H1 (cell line): ENCODE results near the gene TMEM170A. TPM values are rescaled to one million over a fixed set of nuclear protein-coding genes. Genes with fewer than 3 reads are reported as not detected.

Source experiments
- CTCF ChIA-PET: fragments of 300-600 bp; sonication (Branson Sonifier 250); formaldehyde crosslinking; loops from one replicate; lab custom pipeline; 2021; ENCODE audit not compliant: partially characterized antibody; lab: Charles Lee
- POLR2A ChIA-PET: fragments of 300-600 bp; sonication (Branson Sonifier 250); formaldehyde crosslinking; loops from one replicate; lab custom pipeline; 2021; ENCODE audit warnings: inconsistent platforms; ENCODE audit not compliant: partially characterized antibody; lab: Charles Lee
- DNase-seq, 2 experiments: peaks; one replicate each; pipeline versions ENCODE4 v3.0.0 to v3.0.0-alpha.2; 2010 to 2022; ENCODE audit warnings: low spot score in 2 of 2, low read depth in 1 of 2, mixed read lengths in 1 of 2
- FAIRE-seq: peaks from 2 replicates; lab custom pipeline; 2011; peaks lifted over from hg19 to GRCh38; lab: Jason Lieb, UNC
- H2AFZ ChIP-seq: 2 replicates; pipeline ENCODE4 v1.8.1; 2012; ENCODE audit warnings: low read length, inconsistent platforms
- H2AK5ac ChIP-seq: 2 replicates; pipeline ENCODE4 v1.6.1; 2013; ENCODE audit warnings: low read depth, low read length
- H2BK120ac ChIP-seq: replicated peaks from 2 replicates; pipeline ENCODE3; 2013; ENCODE audit warnings: low read depth, low read length, inconsistent platforms
- H2BK12ac ChIP-seq: 2 replicates; pipeline ENCODE4 v1.6.1; 2013; ENCODE audit warnings: low read depth, low read length
- H2BK15ac ChIP-seq: 2 replicates; pipeline ENCODE4 v1.6.1; 2013; ENCODE audit warnings: low read length
- H2BK20ac ChIP-seq: 2 replicates; pipeline ENCODE4 v1.6.1; 2013; ENCODE audit warnings: low read length
- H2BK5ac ChIP-seq: 2 replicates; pipeline ENCODE4 v1.6.1; 2013; ENCODE audit warnings: low read depth, low read length
- H3K14ac ChIP-seq: 2 replicates; pipeline ENCODE4 v1.6.1; 2013; ENCODE audit warnings: inconsistent platforms; ENCODE audit not compliant: insufficient read length
- H3K18ac ChIP-seq: 2 replicates; pipeline ENCODE4 v1.6.1; 2013; ENCODE audit warnings: low read length; ENCODE audit errors: extremely low read depth
- H3K23ac ChIP-seq: 2 replicates; pipeline ENCODE4 v1.6.1; 2013; ENCODE audit warnings: inconsistent platforms; ENCODE audit not compliant: insufficient read length
- H3K23me2 ChIP-seq: 2 replicates; pipeline ENCODE4 v1.6.1; 2013; ENCODE audit warnings: low read depth, low read length
- H3K27ac ChIP-seq: 2 replicates; pipeline ENCODE4 v1.6.1; 2011; ENCODE audit warnings: low read depth, low read length, inconsistent platforms
- H3K27me3 ChIP-seq, 4 experiments: replicated peaks in 1 of 4; 1 replicate in 1 of 4; 2 replicates in 3 of 4; pipeline versions ENCODE4 v1.6.1 to v1.8.1; 2011 to 2013; ENCODE audit warnings: low read length in 3 of 4, mild to moderate bottlenecking in 3 of 4, inconsistent platforms in 2 of 4, mixed read lengths in 2 of 4, moderate library complexity in 1 of 4; ENCODE audit not compliant: control insufficient read depth in 3 of 4, insufficient read depth in 3 of 4; ENCODE audit errors: extremely low read depth in 1 of 4
- H3K36me3 ChIP-seq, 4 experiments: 2 replicates each; pipeline versions ENCODE4 v1.6.1 to v1.8.1; 2011 to 2013; ENCODE audit warnings: mild to moderate bottlenecking in 4 of 4, low read length in 3 of 4, moderate library complexity in 2 of 4, control low read depth in 1 of 4, inconsistent platforms in 1 of 4; ENCODE audit not compliant: insufficient read depth in 4 of 4, control insufficient read depth in 2 of 4
- H3K4ac ChIP-seq: replicated peaks from 2 replicates; pipeline ENCODE3; 2013; ENCODE audit warnings: low read length, low read depth, mixed read lengths, inconsistent platforms; ENCODE audit not compliant: insufficient read length
- H3K4me1 ChIP-seq, 4 experiments: replicated peaks in 1 of 4; 1 replicate in 1 of 4; 2 replicates in 3 of 4; pipeline versions ENCODE4 v1.6.1 to v1.8.1; 2011 to 2013; ENCODE audit warnings: low read length in 3 of 4, inconsistent platforms in 2 of 4, mixed read lengths in 1 of 4; ENCODE audit not compliant: insufficient read depth in 4 of 4, control insufficient read depth in 3 of 4
- H3K4me2 ChIP-seq, 2 experiments: 2 replicates each; pipeline versions ENCODE4 v1.6.1 to v1.8.1; 2011 to 2013; ENCODE audit warnings: low read depth in 2 of 2, low read length in 2 of 2, control low read depth in 1 of 2, inconsistent platforms in 1 of 2, mild to moderate bottlenecking in 1 of 2; ENCODE audit not compliant: insufficient read depth in 1 of 2
- H3K4me3 ChIP-seq, 4 experiments: fragments of 200-600, 300-600 bp in 1 of 4; sonication (generic), shearing (Covaris generic), sonication (Bioruptor Twin) in 1 of 4; 2 replicates each; pipeline versions ENCODE4 v1.5.1 to v1.8.1; 2011 to 2016; ENCODE audit warnings: low read length in 4 of 4, low read depth in 3 of 4, control low read depth in 2 of 4, inconsistent platforms in 2 of 4, mild to moderate bottlenecking in 2 of 4, mixed read lengths in 1 of 4, moderate library complexity in 1 of 4; ENCODE audit not compliant: insufficient read depth in 2 of 4; ENCODE audit errors: extremely low read depth in 1 of 4
- H3K56ac ChIP-seq: replicated peaks from 2 replicates; pipeline ENCODE3; 2013; ENCODE audit warnings: low read depth, mild to moderate bottlenecking, mixed read lengths, low read length, inconsistent platforms; ENCODE audit not compliant: insufficient read length
- H3K79me1 ChIP-seq: 2 replicates; pipeline ENCODE4 v1.6.1; 2013; ENCODE audit warnings: low read depth, low read length, control low read depth
- H3K79me2 ChIP-seq, 2 experiments: 2 replicates each; pipeline versions ENCODE4 v1.6.1 to v1.8.1; 2012 to 2013; ENCODE audit warnings: low read length in 2 of 2, mild to moderate bottlenecking in 2 of 2, inconsistent platforms in 1 of 2; ENCODE audit not compliant: insufficient read depth in 2 of 2, control insufficient read depth in 1 of 2
- H3K9ac ChIP-seq, 4 experiments: replicated peaks in 1 of 4; 1 replicate in 1 of 4; 2 replicates in 3 of 4; pipeline versions ENCODE4 v1.6.1 to v1.8.1; 2011 to 2013; ENCODE audit warnings: low read depth in 3 of 4, low read length in 3 of 4, control low read depth in 2 of 4, mild to moderate bottlenecking in 2 of 4, moderate library complexity in 2 of 4, inconsistent platforms in 1 of 4; ENCODE audit errors: extremely low read depth in 1 of 4
- H3K9me3 ChIP-seq, 2 experiments: 2 replicates each; pipeline versions ENCODE4 v1.6.1 to v1.8.1; 2012 to 2013; ENCODE audit warnings: mild to moderate bottlenecking in 2 of 2, moderate library complexity in 2 of 2, control low read depth in 1 of 2, inconsistent platforms in 1 of 2, low read depth in 1 of 2, low read length in 1 of 2, mixed read lengths in 1 of 2; ENCODE audit not compliant: insufficient read depth in 2 of 2
- H4K20me1 ChIP-seq, 2 experiments: replicated peaks in 1 of 2; 2 replicates each; pipeline versions ENCODE3 to v1.8.1; 2011 to 2013; ENCODE audit warnings: inconsistent platforms in 2 of 2, low read length in 2 of 2, mild to moderate bottlenecking in 1 of 2; ENCODE audit not compliant: insufficient read depth in 2 of 2, control insufficient read depth in 1 of 2
- H4K5ac ChIP-seq: 2 replicates; pipeline ENCODE4 v1.6.1; 2013; ENCODE audit warnings: low read length, low read depth, mixed read lengths, inconsistent platforms; ENCODE audit not compliant: insufficient read length
- H4K8ac ChIP-seq: 2 replicates; pipeline ENCODE4 v1.8.0; 2013; ENCODE audit warnings: mild to moderate bottlenecking, moderate library complexity, low read length, inconsistent platforms; ENCODE audit not compliant: insufficient read depth; ENCODE audit errors: extremely low read depth
- H4K91ac ChIP-seq: replicated peaks from 2 replicates; pipeline ENCODE3; 2013; ENCODE audit warnings: low read length, mixed read lengths, inconsistent platforms; ENCODE audit not compliant: insufficient read length
- ATF3 ChIP-seq: IDR thresholded peaks from 2 replicates; pipeline ENCODE4 v1.6.1; 2011; ENCODE audit warnings: low read depth, mild to moderate bottlenecking, low read length; ENCODE audit not compliant: insufficient read depth
- BCL11A ChIP-seq, 2 experiments: IDR thresholded peaks; one replicate each; pipeline ENCODE4 v1.6.1; 2011; ENCODE audit warnings: low read depth in 2 of 2, low read length in 2 of 2, mild to moderate bottlenecking in 2 of 2
- CTBP2 ChIP-seq: IDR thresholded peaks from 2 replicates; pipeline ENCODE4 v1.7.0; 2011; ENCODE audit warnings: borderline replicate concordance, mild to moderate bottlenecking, moderate library complexity, mixed read lengths, low read length; ENCODE audit not compliant: insufficient read depth, insufficient read length
- EGR1 ChIP-seq: IDR thresholded peaks from 2 replicates; pipeline ENCODE4 v1.6.1; 2011; ENCODE audit warnings: low read depth, low read length, borderline replicate concordance
- EP300 ChIP-seq, 2 experiments: IDR thresholded peaks; 1 replicate in 1 of 2; 2 replicates in 1 of 2; pipeline ENCODE4 v1.6.1; 2011 to 2012; ENCODE audit warnings: low read depth in 2 of 2, low read length in 2 of 2, mild to moderate bottlenecking in 2 of 2, borderline replicate concordance in 1 of 2, inconsistent platforms in 1 of 2, moderate library complexity in 1 of 2
- GTF2F1 ChIP-seq: IDR thresholded peaks from 2 replicates; pipeline ENCODE4 v1.6.1; 2012; ENCODE audit warnings: low read depth, low read length, improper control_type of control experiment, borderline replicate concordance
- JUND ChIP-seq: IDR thresholded peaks from 2 replicates; pipeline ENCODE4 v1.6.1; 2011; ENCODE audit warnings: mild to moderate bottlenecking, improper control_type of control experiment, low read length
- MAFK ChIP-seq: IDR thresholded peaks from 2 replicates; pipeline ENCODE4 v1.6.1; 2012; ENCODE audit warnings: low read depth, mild to moderate bottlenecking, improper control_type of control experiment, low read length
- PHF8 ChIP-seq: fragments of 200-600 bp; sonication (generic); conservative IDR thresholded peaks from 2 replicates; pipeline ENCODE4 v1.7.1; 2012; ENCODE audit warnings: low read depth, mild to moderate bottlenecking, inconsistent platforms, low read length, moderate library complexity
- POLR2AphosphoS5 ChIP-seq: IDR thresholded peaks from 2 replicates; pipeline ENCODE4 v1.6.1; 2011; ENCODE audit warnings: low read depth, low read length
- TAF1 ChIP-seq: IDR thresholded peaks from 2 replicates; pipeline ENCODE4 v1.6.1; 2011; ENCODE audit warnings: mild to moderate bottlenecking, low read depth, low read length
- TCF12 ChIP-seq: IDR thresholded peaks from 2 replicates; pipeline ENCODE4 v1.6.1; 2011; ENCODE audit warnings: low read depth, mild to moderate bottlenecking, low read length
- YY1 ChIP-seq: IDR thresholded peaks from 2 replicates; pipeline ENCODE4 v1.6.1; 2011; ENCODE audit warnings: low read depth, mild to moderate bottlenecking, low read length
- WGBS, 2 experiments: shearing (Covaris generic) in 1 of 2; methylation state at CpG; one replicate each; pipeline versions ENCODE4 v1.1.6 to v1.1.7; 2013 to 2015; ENCODE audit warnings: low lambda C conversion rate in 2 of 2, mixed read lengths in 2 of 2, inconsistent platforms in 1 of 2, low coverage in 1 of 2, missing lambda C conversion rate in 1 of 2; ENCODE audit not compliant: insufficient replicate concordance in 2 of 2, insufficient coverage in 1 of 2, insufficient read length in 1 of 2; ENCODE audit errors: extremely low coverage in 1 of 2, missing lambda C conversion rate in 1 of 2; 5-methylcytosine and 5-hydroxymethylcytosine counted together
- polyA plus RNA-seq, 7 experiments: library from polyadenylated mRNA; depleted of rRNA in 3 of 7; stranded (reverse) in 5 of 7; unstranded in 2 of 7; fragments of >200 nt in 5 of 7; fragments of 200-250 nt in 2 of 7; gene quantifications; 1 replicate in 5 of 7; 2 replicates in 1 of 7; 4 replicates in 1 of 7; pipeline versions ENCODE4 v1.2.1 to v1.2.3, GENCODE V29; 2011 to 2013; ENCODE audit warnings: missing spikeins in 2 of 7, mixed read lengths in 2 of 7
- total RNA-seq: library from RNA; stranded (reverse); fragmentation: NEBNext Ultra II Directional; extraction: Animal tissue kit (Norgen Biotek cat#: 25700); gene quantifications from 2 replicates; pipeline ENCODE4 v1.2.1, GENCODE V29; 2021

Gene TMEM170A
- total and polyA plus RNA-seq, 2 of the 8 experiments (the other 6 are each of a cell fraction or from before 2014, with no cell fraction given) = 22.9 to 56.6 TPM

GRCh38 chr16:75406943-75407342 lies 57.5 kb downstream of the TMEM170A start:
- H2AK5ac ChIP-seq = no peak overlapping the region
- H3K4me3 ChIP-seq = no peak overlapping the region
- H4K91ac ChIP-seq = no peak overlapping the region
- peaks cover 0 to 1% of the 10 kb centered on the region in 2 experiments for H4K20me1 ChIP-seq
- H3K79me1 ChIP-seq = no peaks in the 10 kb centered on the region
- no peak overlapping the region for H4K8ac ChIP-seq
- H2BK20ac ChIP-seq = no peak overlapping the region
- H3K9ac ChIP-seq = no peak overlapping the region
- no peak overlapping the region for H2BK15ac ChIP-seq
- H3K14ac ChIP-seq = no peak overlapping the region
- no peak overlapping the region for H2AFZ ChIP-seq
- H3K56ac ChIP-seq = no peak overlapping the region
- no peak overlapping the region for H2BK5ac ChIP-seq
- H3K23ac ChIP-seq = no peak overlapping the region
- H4K5ac ChIP-seq = no peak overlapping the region
- H3K9me3 ChIP-seq = no peaks in the 10 kb centered on the region
- DNase-seq (no peak), FAIRE-seq (no peak)
- no peak overlapping the region for H2BK12ac ChIP-seq
- peaks cover 2 to 42% (median 30%) of the 10 kb centered on the region in 4 experiments; a peak in 7 of 8 replicates for H3K36me3 ChIP-seq
- no peak overlapping the region for H3K4me2 ChIP-seq
- H3K27me3 ChIP-seq = no peaks in the 10 kb centered on the region
- WGBS, 2 experiments = 92% methylated on average over 4 of the region's 4 CpGs; no CpG with 5 or more reads in 1 of the 2 experiments
- H3K27ac ChIP-seq = no peak overlapping the region
- POLR2A ChIA-PET = interaction anchor here (0.8 to 1.1 kb wide), 2 partner anchors 9 to 15 kb away, joined by 3 read pairs; no protein-coding TSS in a partner anchor
- no peaks in the 10 kb centered on the region for H3K4me1 ChIP-seq
- H3K23me2 ChIP-seq = no peaks in the 10 kb centered on the region
- CTCF ChIA-PET = no interaction called here
- H2BK120ac ChIP-seq = no peak overlapping the region
- H3K18ac ChIP-seq = no peak overlapping the region
- no peak overlapping the region for H3K4ac ChIP-seq
- H3K79me2 ChIP-seq = no peaks in the 10 kb centered on the region
- TF ChIP-seq TAF1 (no peak), GTF2F1 (no peak), YY1 (no peak), PHF8 (no peak), EGR1 (no peak), BCL11A (IDR thresholded peaks at IDR 0.05; ENCODE audit: low read depth in 2 of 2, low read length in 2 of 2) (no peak), POLR2AphosphoS5 (no peak), TCF12 (no peak), EP300 (IDR thresholded peaks at IDR 0.05; ENCODE audit: borderline replicate concordance in 1 of 2, low read depth in 2 of 2, low read length in 2 of 2) (no peak), JUND (no peak), CTBP2 (no peak), ATF3 (no peak), MAFK (no peak)
